ENCODE results near the gene CAMKMT.

The CAMKMT gene

GRCh38 chr2:44705356-44705755 is 343.6 kb downstream of the CAMKMT start:
- H3K79me2 ChIP-seq (ENCODE audit: insufficient read depth, low read length): no peaks in the 10 kb centered on the region
- no peak overlapping the region for H3K9ac ChIP-seq (ENCODE audit: low read length)
- H4K20me1 ChIP-seq (ENCODE audit: low read depth, low read length): no peaks in the 10 kb centered on the region
- H2AFZ ChIP-seq (ENCODE audit: low read depth, low read length, severe bottlenecking): no peak overlapping the region
- H3K27ac ChIP-seq (ENCODE audit: low read depth, low read length): no peak overlapping the region
- H3F3A ChIP-seq (ENCODE audit: insufficient read depth): no peaks in the 10 kb centered on the region
- H3K9me3 ChIP-seq (ENCODE audit: insufficient read depth, low read length): no peaks in the 10 kb centered on the region
- H3K4me3 ChIP-seq (ENCODE audit: insufficient read depth, low read length, poor library complexity, severe bottlenecking): no peak overlapping the region
- no peaks in the 10 kb centered on the region for H3K36me3 ChIP-seq (ENCODE audit: low read length)
- H3K9me2 ChIP-seq (replicated peaks; ENCODE audit: insufficient read depth, low read length): no peaks in the 10 kb centered on the region
- no peak overlapping the region for H3K4me2 ChIP-seq (ENCODE audit: low read depth, low read length, poor library complexity, severe bottlenecking)
- H3K27me3 ChIP-seq (ENCODE audit: low read length): no peaks in the 10 kb centered on the region
- TF ChIP-seq CTCF (IDR thresholded peaks at IDR 0.05; ENCODE audit: insufficient read depth, low read length, poor library complexity, severe bottlenecking) (no peak), EZH2phosphoT487 (conservative IDR thresholded peaks at IDR 0.05; ENCODE audit: low read length) (no peak)

- H3K36me3 ChIP-seq (ENCODE audit: low read length): no peaks in the 10 kb centered on the region
Observed at GRCh38 chr2:44705876-44706480, 344.2 kb downstream of the CAMKMT start.

GRCh38 chr2:44706681-44707553 is 345.2 kb downstream of the CAMKMT start:
- no peak overlapping the region for H3K4me2 ChIP-seq (ENCODE audit: low read depth, low read length, poor library complexity, severe bottlenecking)
- no peaks in the 10 kb centered on the region for H3K36me3 ChIP-seq (ENCODE audit: low read length)
- no peak overlapping the region for H3K27ac ChIP-seq (ENCODE audit: low read depth, low read length)
- no peaks in the 10 kb centered on the region for H3K9me3 ChIP-seq (ENCODE audit: insufficient read depth, low read length)
- H3K27me3 ChIP-seq (ENCODE audit: low read length): no peaks in the 10 kb centered on the region
- H3K9ac ChIP-seq (ENCODE audit: low read length): no peak overlapping the region
- H3K9me2 ChIP-seq (replicated peaks; ENCODE audit: insufficient read depth, low read length): no peaks in the 10 kb centered on the region
- no peak overlapping the region for H3K4me3 ChIP-seq (ENCODE audit: insufficient read depth, low read length, poor library complexity, severe bottlenecking)
- H3F3A ChIP-seq (ENCODE audit: insufficient read depth): 0 out of 2 replicates have a peak, but pooled peaks cover 4% of the 10 kb centered on the region
- H3K79me2 ChIP-seq (ENCODE audit: insufficient read depth, low read length): no peaks in the 10 kb centered on the region
- no peaks in the 10 kb centered on the region for H4K20me1 ChIP-seq (ENCODE audit: low read depth, low read length)
- H2AFZ ChIP-seq (ENCODE audit: low read depth, low read length, severe bottlenecking): no peak overlapping the region
- TF ChIP-seq CTCF (IDR thresholded peaks at IDR 0.05; ENCODE audit: insufficient read depth, low read length, poor library complexity, severe bottlenecking): no peak
- TF ChIP-seq EZH2phosphoT487 (conservative IDR thresholded peaks at IDR 0.05; ENCODE audit: low read length): no peak

More at GRCh38 chr2:44705876-44706480, 344.2 kb downstream of the CAMKMT start:
- Histone ChIP-seq H3K79me2 (ENCODE audit: insufficient read depth, low read length) (no peaks in the 10 kb centered on the region), H3K27ac (ENCODE audit: low read depth, low read length) (no peak overlapping the region), H2AFZ (ENCODE audit: low read depth, low read length, severe bottlenecking) (no peak overlapping the region), H3K4me2 (ENCODE audit: low read depth, low read length, poor library complexity, severe bottlenecking) (no peak overlapping the region), H3K27me3 (ENCODE audit: low read length) (no peaks in the 10 kb centered on the region), H4K20me1 (ENCODE audit: low read depth, low read length) (no peaks in the 10 kb centered on the region), H3F3A (ENCODE audit: insufficient read depth) (no peaks in the 10 kb centered on the region), H3K9me2 (replicated peaks; ENCODE audit: insufficient read depth, low read length) (no peaks in the 10 kb centered on the region), H3K4me3 (ENCODE audit: insufficient read depth, low read length, poor library complexity, severe bottlenecking) (no peak overlapping the region), H3K9me3 (ENCODE audit: insufficient read depth, low read length) (no peaks in the 10 kb centered on the region), H3K9ac (ENCODE audit: low read length) (no peak overlapping the region)
- TF ChIP-seq CTCF (IDR thresholded peaks at IDR 0.05; ENCODE audit: insufficient read depth, low read length, poor library complexity, severe bottlenecking) (no peak), EZH2phosphoT487 (conservative IDR thresholded peaks at IDR 0.05; ENCODE audit: low read length) (no peak)
